SK-N-SH treated with all-trans-retinoic acid at 6 μM for 48 hours (cell line): ENCODE results near the gene SCNN1B.

Experiments used
- ARNTL ChIP-seq: fragments of 450-650 bp; formaldehyde crosslinking; IDR thresholded peaks from 2 replicates; pipeline ENCODE4 v1.5.0; 2020; ENCODE audit warnings: low read depth, mild to moderate bottlenecking, moderate library complexity, borderline replicate concordance
- CSDC2 ChIP-seq: fragments of 250-450 bp; sonication (Bioruptor Pico); IDR thresholded peaks from 2 replicates; pipeline ENCODE4 v1.5.0; 2020; ENCODE audit warnings: mild to moderate bottlenecking, moderate library complexity
- ESRRG ChIP-seq: fragments of 250-450 bp; sonication (Bioruptor Pico); IDR thresholded peaks from 2 replicates; pipeline ENCODE4 v1.6.1; 2021; ENCODE audit warnings: mild to moderate bottlenecking
- GLIS3 ChIP-seq: fragments of 250-450 bp; sonication (Bioruptor Pico); IDR thresholded peaks from 2 replicates; pipeline ENCODE4 v1.5.0; 2020; ENCODE audit warnings: mild to moderate bottlenecking, moderate library complexity
- OSR1 ChIP-seq: fragments of 250-450 bp; sonication (Bioruptor Pico); IDR thresholded peaks from 2 replicates; pipeline ENCODE4 v1.8.0; 2022; ENCODE audit warnings: moderate library complexity, mild to moderate bottlenecking, inconsistent platforms
- TCF4 ChIP-seq: fragments of 250-450 bp; sonication (Bioruptor Pico); IDR thresholded peaks from 2 replicates; pipeline ENCODE4 v1.8.0; 2021; ENCODE audit warnings: mild to moderate bottlenecking, moderate library complexity, borderline replicate concordance
- TOX ChIP-seq: fragments of 250-450 bp; sonication (Bioruptor Pico); IDR thresholded peaks from 2 replicates; pipeline ENCODE4 v1.8.0; 2021; ENCODE audit warnings: mild to moderate bottlenecking, moderate library complexity, borderline replicate concordance
- TSHZ2 ChIP-seq: fragments of 250-450 bp; sonication (Bioruptor Pico); IDR thresholded peaks from 2 replicates; pipeline ENCODE4 v1.5.0; 2020; ENCODE audit warnings: mild to moderate bottlenecking, moderate library complexity
- ZFP3 ChIP-seq: fragments of 250-450 bp; sonication (Bioruptor Pico); IDR thresholded peaks from 2 replicates; pipeline ENCODE4 v1.5.0; 2020; ENCODE audit warnings: mild to moderate bottlenecking, moderate library complexity
- ZNF565 ChIP-seq: fragments of 450-650 bp; formaldehyde crosslinking; conservative IDR thresholded peaks from 2 replicates; pipeline ENCODE4 v1.5.0; 2020; ENCODE audit warnings: low read depth, mild to moderate bottlenecking, moderate library complexity
- ZNF70 ChIP-seq: fragments of 450-650 bp; formaldehyde crosslinking; IDR thresholded peaks from 2 replicates; pipeline ENCODE4 v1.5.0; 2020; ENCODE audit warnings: mild to moderate bottlenecking, moderate library complexity
- TF ChIP-seq, protein P1 (sequence below): fragments of 250-450 bp; sonication (Bioruptor Pico); IDR thresholded peaks from 2 replicates; pipeline ENCODE4 v1.5.1; 2021; ENCODE audit warnings: mild to moderate bottlenecking, moderate library complexity
- TF ChIP-seq, protein P2 (sequence below): fragments of 250-450 bp; sonication (Bioruptor Pico); IDR thresholded peaks from 2 replicates; pipeline ENCODE4 v1.8.0; 2020; ENCODE audit warnings: mild to moderate bottlenecking, moderate library complexity, borderline replicate concordance

GRCh38 chr16:23388786-23389185, 86.7 kb downstream of the SCNN1B start:
- no peak for TF ChIP-seq CSDC2 (CRISPR knock-in tag)
- TF ChIP-seq, protein P1, sequence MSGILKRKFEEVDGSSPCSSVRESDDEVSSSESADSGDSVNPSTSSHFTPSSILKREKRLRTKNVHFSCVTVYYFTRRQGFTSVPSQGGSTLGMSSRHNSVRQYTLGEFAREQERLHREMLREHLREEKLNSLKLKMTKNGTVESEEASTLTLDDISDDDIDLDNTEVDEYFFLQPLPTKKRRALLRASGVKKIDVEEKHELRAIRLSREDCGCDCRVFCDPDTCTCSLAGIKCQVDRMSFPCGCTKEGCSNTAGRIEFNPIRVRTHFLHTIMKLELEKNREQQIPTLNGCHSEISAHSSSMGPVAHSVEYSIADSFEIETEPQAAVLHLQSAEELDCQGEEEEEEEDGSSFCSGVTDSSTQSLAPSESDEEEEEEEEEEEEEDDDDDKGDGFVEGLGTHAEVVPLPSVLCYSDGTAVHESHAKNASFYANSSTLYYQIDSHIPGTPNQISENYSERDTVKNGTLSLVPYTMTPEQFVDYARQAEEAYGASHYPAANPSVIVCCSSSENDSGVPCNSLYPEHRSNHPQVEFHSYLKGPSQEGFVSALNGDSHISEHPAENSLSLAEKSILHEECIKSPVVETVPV (CRISPR knock-in tag): no peak
- no peak for TF ChIP-seq OSR1 (CRISPR knock-in tag)
- no peak for TF ChIP-seq TSHZ2 (CRISPR knock-in tag)
- no peak for TF ChIP-seq ZFP3 (CRISPR knock-in tag)
- TF ChIP-seq TOX (CRISPR knock-in tag): no peak
- no peak for TF ChIP-seq GLIS3 (CRISPR knock-in tag)
- no peak for TF ChIP-seq TCF4 (CRISPR knock-in tag)
- TF ChIP-seq, protein P2, sequence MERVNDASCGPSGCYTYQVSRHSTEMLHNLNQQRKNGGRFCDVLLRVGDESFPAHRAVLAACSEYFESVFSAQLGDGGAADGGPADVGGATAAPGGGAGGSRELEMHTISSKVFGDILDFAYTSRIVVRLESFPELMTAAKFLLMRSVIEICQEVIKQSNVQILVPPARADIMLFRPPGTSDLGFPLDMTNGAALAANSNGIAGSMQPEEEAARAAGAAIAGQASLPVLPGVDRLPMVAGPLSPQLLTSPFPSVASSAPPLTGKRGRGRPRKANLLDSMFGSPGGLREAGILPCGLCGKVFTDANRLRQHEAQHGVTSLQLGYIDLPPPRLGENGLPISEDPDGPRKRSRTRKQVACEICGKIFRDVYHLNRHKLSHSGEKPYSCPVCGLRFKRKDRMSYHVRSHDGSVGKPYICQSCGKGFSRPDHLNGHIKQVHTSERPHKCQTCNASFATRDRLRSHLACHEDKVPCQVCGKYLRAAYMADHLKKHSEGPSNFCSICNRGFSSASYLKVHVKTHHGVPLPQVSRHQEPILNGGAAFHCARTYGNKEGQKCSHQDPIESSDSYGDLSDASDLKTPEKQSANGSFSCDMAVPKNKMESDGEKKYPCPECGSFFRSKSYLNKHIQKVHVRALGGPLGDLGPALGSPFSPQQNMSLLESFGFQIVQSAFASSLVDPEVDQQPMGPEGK: no peak
- no peak for TF ChIP-seq ARNTL (CRISPR knock-in tag)
- no peak for TF ChIP-seq ESRRG (CRISPR knock-in tag)
- TF ChIP-seq ZNF70 (CRISPR knock-in tag): no peak
- TF ChIP-seq ZNF565 (CRISPR knock-in tag): no peak
